Uterus (tissue), 4 donors: ENCODE results near the gene PPP4R4. TPM values are rescaled to one million over a fixed set of nuclear protein-coding genes. Genes with fewer than 3 reads are reported as not detected.

ENCODE experiments used
- DNase-seq, 2 donors: peaks; one replicate each; pipeline ENCODE4 v3.0.0-alpha.2; 2019 to 2020
- H3K27ac ChIP-seq, 2 donors: fragments of 200-600 bp; sonication (generic); 1 replicate in 1 of 2; 2 replicates in 1 of 2; pipeline ENCODE4 v1.5.1; 2016 to 2018
- H3K27me3 ChIP-seq, 2 donors: fragments of 200-600 bp; sonication (generic); one replicate each; pipeline ENCODE4 v1.5.1; 2018 to 2019; ENCODE audit warnings: control low read depth in 1 of 2
- H3K36me3 ChIP-seq, 2 donors: fragments of 200-600 bp; sonication (generic); one replicate each; pipeline ENCODE4 v1.5.1; 2019; ENCODE audit warnings: control low read depth in 1 of 2
- H3K4me1 ChIP-seq, 2 donors: fragments of 200-600 bp; sonication (generic); one replicate each; pipeline ENCODE4 v1.5.1; 2018 to 2019; ENCODE audit warnings: control low read depth in 1 of 2
- H3K4me3 ChIP-seq, 2 donors: fragments of 200-600 bp; sonication (generic); 1 replicate in 1 of 2; 2 replicates in 1 of 2; pipeline ENCODE4 v1.5.1; 2018 to 2019; ENCODE audit warnings: mild to moderate bottlenecking in 1 of 2
- H3K9me3 ChIP-seq, 2 donors: fragments of 200-600 bp; sonication (generic); one replicate each; pipeline ENCODE4 v1.5.1; 2019; ENCODE audit warnings: control low read depth in 1 of 2
- POLR2A ChIP-seq, 2 donors: fragments of 450-650 bp; IDR thresholded peaks; one replicate each; pipeline ENCODE4 v1.6.1; 2016; ENCODE audit warnings: antibody characterized with exemption in 2 of 2, mild to moderate bottlenecking in 1 of 2, moderate library complexity in 1 of 2
- intact Hi-C: fragments of 100-400 bp; cut with DNase I; formaldehyde crosslinking; loops from one replicate; pipeline ENCODE4 v1.15.1; 2023; ENCODE audit warnings: low total_unique reads
- total RNA-seq, 4 donors: library from RNA; depleted of rRNA in 3 of 4; stranded (reverse); fragments of >200 nt in 3 of 4; gene quantifications; one replicate each; pipeline versions ENCODE4 v1.1.0 to v1.2.4, GENCODE V29; 2014 to 2023
- TF ChIP-seq, protein P1 (sequence below), 4 experiments: fragments of 200-600 bp in 2 of 4; fragments of 450-650 bp in 2 of 4; sonication (generic) in 2 of 4; IDR thresholded peaks; one replicate each; pipeline ENCODE4 v1.5.1; 2016 to 2019; ENCODE audit warnings: antibody characterized with exemption in 4 of 4, mild to moderate bottlenecking in 2 of 4, moderate library complexity in 1 of 4
- donor health status: DM: yes; HTN: yes; CAD: no.

The PPP4R4 gene
- total RNA-seq, 4 donors from 2014 or later = 0.59 to 4.1 (median 2.0) TPM

DNA sequence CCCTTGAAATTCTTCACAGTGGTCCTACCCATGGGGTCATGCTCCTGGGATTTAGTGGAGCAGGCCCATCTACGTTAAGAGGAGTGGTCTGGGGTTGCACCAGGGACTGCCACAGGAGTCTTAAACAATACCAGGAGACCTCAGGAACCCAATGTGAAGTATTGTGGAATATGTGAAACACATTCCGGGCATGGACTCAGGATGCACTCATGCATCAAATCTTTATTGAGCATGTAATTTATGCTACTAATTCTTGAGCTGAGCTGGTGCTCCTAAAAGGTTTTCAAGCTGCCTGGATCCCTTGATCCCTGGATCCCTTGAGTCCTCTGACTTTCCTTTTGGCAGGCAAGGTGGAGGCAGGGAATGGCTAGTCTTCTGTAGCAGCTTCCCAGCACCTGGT lies 110.1 kb downstream of the PPP4R4 start:
- no peak for TF ChIP-seq POLR2A (IDR thresholded peaks at IDR 0.05)
- TF ChIP-seq, protein P1, sequence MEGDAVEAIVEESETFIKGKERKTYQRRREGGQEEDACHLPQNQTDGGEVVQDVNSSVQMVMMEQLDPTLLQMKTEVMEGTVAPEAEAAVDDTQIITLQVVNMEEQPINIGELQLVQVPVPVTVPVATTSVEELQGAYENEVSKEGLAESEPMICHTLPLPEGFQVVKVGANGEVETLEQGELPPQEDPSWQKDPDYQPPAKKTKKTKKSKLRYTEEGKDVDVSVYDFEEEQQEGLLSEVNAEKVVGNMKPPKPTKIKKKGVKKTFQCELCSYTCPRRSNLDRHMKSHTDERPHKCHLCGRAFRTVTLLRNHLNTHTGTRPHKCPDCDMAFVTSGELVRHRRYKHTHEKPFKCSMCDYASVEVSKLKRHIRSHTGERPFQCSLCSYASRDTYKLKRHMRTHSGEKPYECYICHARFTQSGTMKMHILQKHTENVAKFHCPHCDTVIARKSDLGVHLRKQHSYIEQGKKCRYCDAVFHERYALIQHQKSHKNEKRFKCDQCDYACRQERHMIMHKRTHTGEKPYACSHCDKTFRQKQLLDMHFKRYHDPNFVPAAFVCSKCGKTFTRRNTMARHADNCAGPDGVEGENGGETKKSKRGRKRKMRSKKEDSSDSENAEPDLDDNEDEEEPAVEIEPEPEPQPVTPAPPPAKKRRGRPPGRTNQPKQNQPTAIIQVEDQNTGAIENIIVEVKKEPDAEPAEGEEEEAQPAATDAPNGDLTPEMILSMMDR (IDR thresholded peaks at IDR 0.05) = no peak
- DNase-seq = no peak
- intact Hi-C loops = no loop called here
- no peaks in the 10 kb centered on the region for H3K36me3 ChIP-seq
- no peaks in the 10 kb centered on the region for H3K9me3 ChIP-seq
- no peaks in the 10 kb centered on the region for H3K27me3 ChIP-seq
- no peaks in the 10 kb centered on the region for H3K4me1 ChIP-seq
- H3K4me3 ChIP-seq = no peak overlapping the region
- H3K27ac ChIP-seq = no peak overlapping the region

DNA sequence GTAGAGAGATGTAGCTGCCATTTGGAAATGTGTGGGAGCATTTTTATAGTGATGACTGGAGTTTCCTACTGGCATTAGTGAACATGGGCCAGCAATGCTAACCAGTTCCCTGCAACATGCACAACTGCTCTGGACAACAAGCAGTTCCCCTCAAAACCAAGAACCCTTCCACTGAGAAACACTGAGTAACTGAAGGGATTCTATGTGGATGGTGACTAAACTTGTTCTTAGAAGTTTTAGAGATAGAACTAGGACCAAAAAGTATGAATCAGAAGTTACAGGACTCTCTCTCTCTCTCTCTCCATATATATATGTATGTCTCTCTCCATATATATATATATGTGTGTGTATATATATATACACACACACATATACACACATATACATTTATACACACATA lies 111.0 kb downstream of the PPP4R4 start:
- Histone ChIP-seq H3K4me1 (no peaks in the 10 kb centered on the region), H3K36me3 (no peaks in the 10 kb centered on the region), H3K9me3 (no peaks in the 10 kb centered on the region), H3K4me3 (no peak overlapping the region), H3K27ac (no peak overlapping the region), H3K27me3 (no peaks in the 10 kb centered on the region)
- no peak for DNase-seq
- intact Hi-C loops = no loop called here
- TF ChIP-seq, protein P1 (IDR thresholded peaks at IDR 0.05) = no peak
- TF ChIP-seq POLR2A (IDR thresholded peaks at IDR 0.05) = no peak

DNA sequence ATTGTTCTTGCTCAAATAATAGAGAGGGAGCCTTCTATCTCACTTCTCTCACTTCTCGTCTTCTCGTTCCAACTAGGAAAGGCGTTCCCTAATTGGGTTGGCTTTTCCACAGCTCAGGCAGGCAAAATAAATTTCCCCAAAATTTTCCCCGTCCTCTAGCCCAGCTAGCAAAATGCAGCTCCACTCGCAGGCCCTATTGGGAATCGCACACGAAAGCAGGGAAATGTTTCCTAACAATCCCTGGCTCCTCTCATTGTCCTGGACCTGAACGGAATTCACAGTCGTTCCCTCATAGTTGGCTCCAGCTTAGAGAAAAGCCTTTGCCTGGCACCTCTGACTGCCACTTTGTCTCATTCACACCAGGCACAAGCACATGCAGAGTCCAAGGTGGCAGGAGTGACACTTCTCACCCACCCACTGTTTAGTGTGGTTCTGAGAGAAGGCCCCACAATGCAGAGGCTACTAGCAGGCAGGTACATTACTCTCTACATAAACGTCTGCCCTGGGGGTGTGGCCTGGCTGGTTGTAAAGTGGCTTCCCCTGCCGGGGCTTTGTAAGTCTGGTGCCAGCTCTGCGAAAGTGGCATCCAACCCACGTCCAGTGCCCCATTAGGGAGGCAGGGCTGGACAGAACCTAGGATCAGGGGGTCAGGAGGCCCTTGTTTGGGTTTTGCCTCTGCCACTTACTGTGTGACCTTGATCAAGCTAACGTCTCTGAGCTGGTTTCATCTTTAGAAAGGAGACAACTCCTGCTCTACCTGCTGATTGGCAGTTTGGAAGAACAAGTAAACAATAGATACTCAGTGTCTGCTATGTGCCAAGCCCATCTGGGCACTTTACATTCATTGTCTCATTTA lies 114.7 kb downstream of the PPP4R4 start:
- Histone ChIP-seq H3K27me3 (no peaks in the 10 kb centered on the region), H3K36me3 (no peaks in the 10 kb centered on the region), H3K9me3 (no peaks in the 10 kb centered on the region), H3K27ac (no peak overlapping the region), H3K4me3 (no peak overlapping the region), H3K4me1 (no peaks in the 10 kb centered on the region)
- TF ChIP-seq, protein P1 (IDR thresholded peaks at IDR 0.05) = no peak
- TF ChIP-seq POLR2A (IDR thresholded peaks at IDR 0.05) = no peak
- DNase-seq = no peak
- intact Hi-C loops = no loop called here

DNA sequence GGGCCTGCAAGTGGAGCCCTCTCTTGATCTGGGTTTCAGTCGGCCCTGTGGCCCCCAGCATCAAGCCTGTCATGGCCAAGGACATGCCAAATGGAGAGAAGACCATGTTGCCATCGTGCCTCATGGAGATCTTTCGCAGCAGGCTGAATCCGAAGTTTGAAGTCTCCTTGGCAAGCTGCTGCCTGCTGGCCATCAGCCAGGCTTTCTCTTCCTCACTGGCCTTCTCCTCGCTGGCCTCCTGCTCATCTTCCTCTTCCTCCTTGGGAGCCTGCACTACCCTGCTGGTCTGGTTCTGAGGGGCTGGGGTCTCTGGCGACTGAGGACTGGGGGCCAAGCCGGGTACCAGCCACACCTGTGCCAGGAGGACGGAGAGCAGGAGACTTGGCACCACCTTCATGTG lies 116.1 kb downstream of the PPP4R4 start:
- no peaks in the 10 kb centered on the region for H3K27me3 ChIP-seq
- intact Hi-C loops = no loop called here
- no peaks in the 10 kb centered on the region for H3K9me3 ChIP-seq
- DNase-seq = no peak
- no peaks in the 10 kb centered on the region for H3K36me3 ChIP-seq
- H3K4me1 ChIP-seq = no peaks in the 10 kb centered on the region
- H3K4me3 ChIP-seq = no peak overlapping the region
- H3K27ac ChIP-seq = no peak overlapping the region
- TF ChIP-seq, protein P1 (IDR thresholded peaks at IDR 0.05) = no peak
- no peak for TF ChIP-seq POLR2A (IDR thresholded peaks at IDR 0.05)

DNA sequence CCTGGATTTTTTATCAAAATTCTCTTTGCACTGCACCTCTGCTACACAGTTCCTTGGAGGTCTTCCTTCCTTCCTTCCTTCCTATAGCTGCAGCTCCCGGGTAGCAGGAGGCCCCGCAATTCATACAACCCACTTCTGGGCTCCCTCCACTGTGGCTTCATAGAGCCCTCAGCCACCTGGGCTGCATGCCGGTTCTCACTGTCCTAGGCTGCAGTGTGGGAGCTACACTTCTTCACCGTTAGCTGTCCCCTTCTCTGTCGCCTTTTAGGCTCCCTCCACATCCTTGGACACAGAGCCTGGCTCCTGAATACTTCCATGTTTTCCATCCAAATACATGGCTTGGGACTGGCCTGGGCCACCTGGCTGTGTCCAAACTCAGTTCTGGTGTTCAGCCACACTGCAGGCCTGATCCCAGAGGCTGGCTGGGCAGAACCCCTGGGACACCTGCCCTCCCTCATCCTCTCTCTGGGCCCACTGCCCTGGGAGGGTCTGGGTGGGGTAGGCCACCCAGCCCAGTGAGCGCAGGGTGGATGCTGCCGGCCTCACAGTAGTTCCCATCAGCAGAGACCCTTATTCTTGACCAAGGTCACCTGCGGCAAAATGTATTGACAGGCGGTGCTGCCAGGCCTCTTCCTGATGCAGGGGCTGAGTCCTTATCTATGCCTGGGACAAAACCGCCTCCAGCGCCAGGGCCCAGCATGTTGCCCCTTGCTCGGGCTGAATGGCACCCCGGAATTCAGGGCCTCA lies 117.2 kb downstream of the PPP4R4 start:
- Histone ChIP-seq H3K4me3 (no peak overlapping the region), H3K9me3 (no peaks in the 10 kb centered on the region), H3K27ac (no peak overlapping the region), H3K4me1 (no peaks in the 10 kb centered on the region), H3K36me3 (no peaks in the 10 kb centered on the region), H3K27me3 (no peaks in the 10 kb centered on the region)
- TF ChIP-seq, protein P1 (IDR thresholded peaks at IDR 0.05) = no peak
- TF ChIP-seq POLR2A (IDR thresholded peaks at IDR 0.05) = no peak
- no peak for DNase-seq
- intact Hi-C loops = no loop called here
